ENCODE results near the gene OR6P1. TPM values are rescaled to one million over a fixed set of nuclear protein-coding genes. Genes with fewer than 3 reads are reported as not detected.

Gene OR6P1
- total RNA-seq, 2 donors from 2014 or later = not detected

GRCh38 chr1:158586942-158587341, 16.6 kb upstream of the OR6P1 start:
- Histone ChIP-seq H3K27ac (ENCODE audit: low read depth, low read length) (no peak overlapping the region), H3K36me3 (ENCODE audit: control insufficient read depth, insufficient read depth, low read length) (no peaks in the 10 kb centered on the region), H3K9ac (ENCODE audit: extremely low read depth, low read length, poor library complexity, severe bottlenecking) (no peak overlapping the region), H3K4me1 (ENCODE audit: control insufficient read depth, insufficient read depth, low read length) (no peaks in the 10 kb centered on the region), H3K27me3 (ENCODE audit: control insufficient read depth, insufficient read depth, low read length, poor library complexity, severe bottlenecking) (no peaks in the 10 kb centered on the region), H3K4me3 (ENCODE audit: low read length) (no peak overlapping the region), H3K9me3 (ENCODE audit: control insufficient read depth, low read length) (peaks cover 21% of the 10 kb centered on the region)
- Mint-ChIP-seq H3K4me3 (no peak overlapping the region), H3K36me3 (ENCODE audit: low read depth) (no peaks in the 10 kb centered on the region), H3K4me1 (no peaks in the 10 kb centered on the region), H3K27me3 (ENCODE audit: insufficient read depth) (no peaks in the 10 kb centered on the region), H3K27ac (no peak overlapping the region), H3K9me3 (peaks cover 20% of the 10 kb centered on the region)
- no peak for DNase-seq
- WGBS, 2 experiments (ENCODE audit: insufficient coverage in 1 of 2, insufficient read length in 1 of 2) = 96 to 100% methylated on average over 1 of the region's 1 CpG
- no peak for TF ChIP-seq CTCF (conservative IDR thresholded peaks at IDR 0.05)

GRCh38 chr1:158583962-158584361, 13.6 kb upstream of the OR6P1 start:
- no peak overlapping the region for H3K27ac ChIP-seq (ENCODE audit: low read depth, low read length)

GRCh38 chr1:158579733-158580132, 9.4 kb upstream of the OR6P1 start, which contains the start of gene OR10X1:
Gene OR10X1 (minus strand): TSS chr1:158579899. CDS start chr1:158579899, 0 bp downstream.
- no peak within 1 kb of the TSS for H3K4me3 ChIP-seq (ENCODE audit: low read length)
- H3K27ac Mint-ChIP-seq = no peak within 1 kb of the TSS
- no peaks in the 10 kb centered on the region for H3K4me1 ChIP-seq (ENCODE audit: control insufficient read depth, insufficient read depth, low read length)
- H3K27ac ChIP-seq (ENCODE audit: low read depth, low read length) = no peak within 1 kb of the TSS
- no peak for TF ChIP-seq CTCF (conservative IDR thresholded peaks at IDR 0.05)
- DNase-seq = no peak
- H3K27me3 ChIP-seq (ENCODE audit: control insufficient read depth, insufficient read depth, low read length, poor library complexity, severe bottlenecking) = no peaks in the 10 kb centered on the region
- H3K27me3 Mint-ChIP-seq (ENCODE audit: insufficient read depth) = no peaks in the 10 kb centered on the region
- no peaks in the 10 kb centered on the region for H3K4me1 Mint-ChIP-seq
- H3K9me3 ChIP-seq (ENCODE audit: control insufficient read depth, low read length) = no peaks in the 10 kb centered on the region
- H3K9ac ChIP-seq (ENCODE audit: extremely low read depth, low read length, poor library complexity, severe bottlenecking) = no peak within 1 kb of the TSS
- H3K4me3 Mint-ChIP-seq = no peak within 1 kb of the TSS
- H3K36me3 Mint-ChIP-seq (ENCODE audit: low read depth) = no peaks in the 10 kb centered on the region
- H3K9me3 Mint-ChIP-seq = no peaks in the 10 kb centered on the region
- H3K36me3 ChIP-seq (ENCODE audit: control insufficient read depth, insufficient read depth, low read length) = no peaks in the 10 kb centered on the region
- 94% methylated on average over 1 of the region's 1 CpG; no CpG with 5 or more reads in 1 of the 2 experiments for WGBS, 2 experiments (ENCODE audit: insufficient coverage in 1 of 2, insufficient read length in 1 of 2)

More at GRCh38 chr1:158583962-158584361, 13.6 kb upstream of the OR6P1 start:
- Histone ChIP-seq H3K9me3 (ENCODE audit: control insufficient read depth, low read length) (peaks cover 19% of the 10 kb centered on the region), H3K9ac (ENCODE audit: extremely low read depth, low read length, poor library complexity, severe bottlenecking) (no peak overlapping the region), H3K36me3 (ENCODE audit: control insufficient read depth, insufficient read depth, low read length) (no peaks in the 10 kb centered on the region), H3K4me3 (ENCODE audit: low read length) (no peak overlapping the region), H3K27me3 (ENCODE audit: control insufficient read depth, insufficient read depth, low read length, poor library complexity, severe bottlenecking) (no peaks in the 10 kb centered on the region), H3K4me1 (ENCODE audit: control insufficient read depth, insufficient read depth, low read length) (no peaks in the 10 kb centered on the region)
- no peak for DNase-seq
- H3K27ac Mint-ChIP-seq = no peak overlapping the region
- no peak for TF ChIP-seq CTCF (conservative IDR thresholded peaks at IDR 0.05)
- H3K9me3 Mint-ChIP-seq = peaks cover 20% of the 10 kb centered on the region
- 91 to 97% methylated on average over 1 to 3 of the region's 4 CpGs for WGBS, 2 experiments (ENCODE audit: insufficient coverage in 1 of 2, insufficient read length in 1 of 2)
- H3K4me3 Mint-ChIP-seq = no peak overlapping the region
- H3K4me1 Mint-ChIP-seq = no peaks in the 10 kb centered on the region
- H3K27me3 Mint-ChIP-seq (ENCODE audit: insufficient read depth) = no peaks in the 10 kb centered on the region
- H3K36me3 Mint-ChIP-seq (ENCODE audit: low read depth) = no peaks in the 10 kb centered on the region
